ENCODE results near the gene AMIGO1. TPM values are rescaled to one million over a fixed set of nuclear protein-coding genes. Genes with fewer than 3 reads are reported as not detected.

The AMIGO1 gene
- total and polyA plus RNA-seq, 10 of the 15 experiments (the other 5 are each of a cell fraction or from before 2014, with no cell fraction given) = 0.02 to 0.28 (median 0.08) TPM; not detected in 1

- Histone ChIP-seq H3K4me1 (ENCODE audit: control insufficient read depth, insufficient read depth, low read length) (peaks cover 4% of the 10 kb centered on the region), H3K36me3 (ENCODE audit: control insufficient read depth in 2 of 2, insufficient read depth in 2 of 2, low read length in 1 of 2) (peaks cover 7 to 20% of the 10 kb centered on the region in 2 experiments; a peak in 3 of 4 replicates), H3K4me2 (ENCODE audit: control insufficient read depth, insufficient read depth) (no peak overlapping the region), H3K27ac (ENCODE audit: control insufficient read depth, insufficient read depth) (no peak overlapping the region), H3K9ac (ENCODE audit: control insufficient read depth, insufficient read depth, low read length) (no peak overlapping the region), H3K27me3 (replicated peaks in 1 of 2; ENCODE audit: control insufficient read depth in 2 of 2, insufficient read depth in 2 of 2, low read length in 1 of 2) (no peaks in the 10 kb centered on the region), H3K79me2 (ENCODE audit: control insufficient read depth, insufficient read depth, low read length) (peaks cover 9% of the 10 kb centered on the region), H3K4me3 (no peak overlapping the region), H2AFZ (ENCODE audit: control insufficient read depth, low read depth, low read length) (no peak overlapping the region), H3K9me3 (replicated peaks; ENCODE audit: control insufficient read depth, insufficient read depth, low read length) (no peaks in the 10 kb centered on the region), H4K20me1 (ENCODE audit: control insufficient read depth, insufficient read depth) (peaks cover 4% of the 10 kb centered on the region; the same call in 1 of the 2 replicates)
- TF ChIP-seq NR2C1 (IDR thresholded peaks at IDR 0.05) (no peak), ASH2L (IDR thresholded peaks at IDR 0.05; ENCODE audit: borderline replicate concordance, low read depth) (no peak), CHD4 (IDR thresholded peaks at IDR 0.05) (no peak), WRNIP1 (IDR thresholded peaks at IDR 0.05; ENCODE audit: borderline replicate concordance, low read depth, low read length) (no peak), CREM (IDR thresholded peaks at IDR 0.05; ENCODE audit: low read depth) (no peak), TBL1XR1 (IDR thresholded peaks at IDR 0.05; ENCODE audit: low read depth, low read length) (no peak), JUND (IDR thresholded peaks at IDR 0.05; ENCODE audit: low read depth, low read length) (no peak)
- TF ChIP-seq, protein P1, sequence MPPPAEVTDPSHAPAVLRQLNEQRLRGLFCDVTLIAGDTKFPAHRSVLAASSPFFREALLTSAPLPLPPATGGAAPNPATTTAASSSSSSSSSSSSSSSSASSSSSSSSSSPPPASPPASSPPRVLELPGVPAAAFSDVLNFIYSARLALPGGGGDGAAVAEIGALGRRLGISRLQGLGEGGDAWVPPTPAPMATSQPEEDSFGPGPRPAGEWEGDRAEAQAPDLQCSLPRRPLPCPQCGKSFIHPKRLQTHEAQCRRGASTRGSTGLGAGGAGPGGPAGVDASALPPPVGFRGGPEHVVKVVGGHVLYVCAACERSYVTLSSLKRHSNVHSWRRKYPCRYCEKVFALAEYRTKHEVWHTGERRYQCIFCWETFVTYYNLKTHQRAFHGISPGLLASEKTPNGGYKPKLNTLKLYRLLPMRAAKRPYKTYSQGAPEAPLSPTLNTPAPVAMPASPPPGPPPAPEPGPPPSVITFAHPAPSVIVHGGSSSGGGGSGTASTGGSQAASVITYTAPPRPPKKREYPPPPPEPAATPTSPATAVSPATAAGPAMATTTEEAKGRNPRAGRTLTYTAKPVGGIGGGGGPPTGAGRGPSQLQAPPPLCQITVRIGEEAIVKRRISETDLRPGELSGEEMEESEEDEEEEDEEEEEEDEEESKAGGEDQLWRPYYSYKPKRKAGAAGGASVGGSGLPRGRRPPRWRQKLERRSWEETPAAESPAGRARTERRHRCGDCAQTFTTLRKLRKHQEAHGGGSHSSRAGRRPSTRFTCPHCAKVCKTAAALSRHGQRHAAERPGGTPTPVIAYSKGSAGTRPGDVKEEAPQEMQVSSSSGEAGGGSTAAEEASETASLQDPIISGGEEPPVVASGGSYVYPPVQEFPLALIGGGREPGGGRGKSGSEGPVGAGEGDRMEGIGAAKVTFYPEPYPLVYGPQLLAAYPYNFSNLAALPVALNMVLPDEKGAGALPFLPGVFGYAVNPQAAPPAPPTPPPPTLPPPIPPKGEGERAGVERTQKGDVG (CRISPR knock-in tag; IDR thresholded peaks at IDR 0.05) = no peak
- ChIA-PET CTCF (interaction anchor here (0.7 to 26.7 kb wide), 14 partner anchors 11 to 487 kb away, joined by 3 to 1280 read pairs (median 4); partner anchors contain the start of genes AHCYL1, AMIGO1 and GPR61), POLR2A (interaction anchor here (0.8 to 2.4 kb wide), 4 partner anchors 18 to 72 kb away, joined by 3 to 10 read pairs (median 3); no protein-coding TSS in a partner anchor), SMC1A (ENCODE audit: uncharacterized antibody, unreplicated experiment) (interaction anchor here (1.0 to 14.4 kb wide), 4 partner anchors 9 to 33 kb away, joined by 3 to 431 read pairs (median 6); no protein-coding TSS in a partner anchor), RAD21 (ENCODE audit: unreplicated experiment) (interaction anchor here (0.7 to 13.4 kb wide), 3 partner anchors 33 to 222 kb away, joined by 4 to 422 read pairs (median 5); no protein-coding TSS in a partner anchor)
- FAIRE-seq = no peak
- in situ Hi-C loops (cut with MboI) (no loop called here), intact Hi-C loops (cut with micrococcal nuclease; ENCODE audit: unreplicated experiment) (loop anchor here (1.0 kb wide), 1 partner anchor 35 kb away; no protein-coding TSS in a partner anchor)
- no peak for DNase-seq (ENCODE audit: low read depth, low spot score)
- 63% methylated on average over 9 of the region's 9 CpGs for whole genome bisulfite sequencing (ENCODE audit: insufficient coverage, insufficient replicate concordance, low lambda C conversion rate, missing lambda C conversion rate)
- ATAC-seq = no peak
- BruUV-seq (replicated peaks) = no TSS peak
These were observed 11.9 kb downstream of the AMIGO1 start for GRCh38 chr1:109497449-109498160.
